Vagina (tissue), 2 donors: ENCODE measurements around the gene CRYZ.

Source experiments
- POLR2A ChIP-seq, 2 donors: fragments of 450-650 bp; IDR thresholded peaks; one replicate each; pipeline ENCODE4 v1.6.1; 2017; ENCODE audit warnings: antibody characterized with exemption in 2 of 2, mild to moderate bottlenecking in 2 of 2, moderate library complexity in 2 of 2
- POLR2AphosphoS5 ChIP-seq, 2 donors: sonication (generic); formaldehyde crosslinking; IDR thresholded peaks; one replicate each; pipeline ENCODE4 v1.9.0; 2017; ENCODE audit warnings: antibody characterized with exemption in 2 of 2, mild to moderate bottlenecking in 2 of 2, low read depth in 1 of 2; ENCODE audit not compliant: insufficient read depth in 1 of 2
- TF ChIP-seq, protein P1 (sequence below), 3 experiments: fragments of 450-650 bp in 2 of 3; fragments of 200-600 bp in 1 of 3; sonication (generic) in 1 of 3; IDR thresholded peaks; one replicate each; pipeline ENCODE4 v1.5.1; 2017 to 2019; ENCODE audit warnings: antibody characterized with exemption in 3 of 3, mild to moderate bottlenecking in 2 of 3, moderate library complexity in 2 of 3

DNA sequence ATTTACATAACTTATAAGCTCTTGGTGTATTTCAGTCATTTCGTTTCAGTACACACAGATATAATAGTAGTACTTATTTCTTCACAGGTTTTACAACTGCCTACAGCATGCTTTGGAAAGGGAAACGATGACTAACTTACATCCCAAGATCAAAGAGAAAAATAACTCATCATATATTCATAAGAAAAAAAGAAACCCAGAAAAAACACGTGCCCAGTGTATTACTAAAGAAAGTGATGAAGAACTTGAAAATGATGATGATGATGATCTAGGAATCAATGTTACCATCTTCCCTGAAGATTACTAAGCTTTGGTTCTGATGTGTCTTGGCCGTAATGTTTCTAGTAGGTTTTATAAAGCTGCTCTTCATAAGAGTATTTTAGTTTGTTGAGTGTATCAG is 31.0 kb upstream of the CRYZ start:
- TF ChIP-seq, protein P1, sequence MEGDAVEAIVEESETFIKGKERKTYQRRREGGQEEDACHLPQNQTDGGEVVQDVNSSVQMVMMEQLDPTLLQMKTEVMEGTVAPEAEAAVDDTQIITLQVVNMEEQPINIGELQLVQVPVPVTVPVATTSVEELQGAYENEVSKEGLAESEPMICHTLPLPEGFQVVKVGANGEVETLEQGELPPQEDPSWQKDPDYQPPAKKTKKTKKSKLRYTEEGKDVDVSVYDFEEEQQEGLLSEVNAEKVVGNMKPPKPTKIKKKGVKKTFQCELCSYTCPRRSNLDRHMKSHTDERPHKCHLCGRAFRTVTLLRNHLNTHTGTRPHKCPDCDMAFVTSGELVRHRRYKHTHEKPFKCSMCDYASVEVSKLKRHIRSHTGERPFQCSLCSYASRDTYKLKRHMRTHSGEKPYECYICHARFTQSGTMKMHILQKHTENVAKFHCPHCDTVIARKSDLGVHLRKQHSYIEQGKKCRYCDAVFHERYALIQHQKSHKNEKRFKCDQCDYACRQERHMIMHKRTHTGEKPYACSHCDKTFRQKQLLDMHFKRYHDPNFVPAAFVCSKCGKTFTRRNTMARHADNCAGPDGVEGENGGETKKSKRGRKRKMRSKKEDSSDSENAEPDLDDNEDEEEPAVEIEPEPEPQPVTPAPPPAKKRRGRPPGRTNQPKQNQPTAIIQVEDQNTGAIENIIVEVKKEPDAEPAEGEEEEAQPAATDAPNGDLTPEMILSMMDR (IDR thresholded peaks at IDR 0.05): no peak
- TF ChIP-seq POLR2A (IDR thresholded peaks at IDR 0.05) (no peak), POLR2AphosphoS5 (IDR thresholded peaks at IDR 0.05; ENCODE audit: insufficient read depth in 1 of 2, low read depth in 1 of 2) (no peak)
